Activated T-helper 17 cell treated with anti-CD3 and anti-CD28 coated beads, Interleukin-2, amount 50 U/mL, for 72 hours (primary cell): ENCODE measurements around the gene MEGF6. TPM values are rescaled to one million over a fixed set of nuclear protein-coding genes. Genes with fewer than 3 reads are reported as not detected.

Experiments used
- ATAC-seq: fragments of 150-1000 bp; cut with Tn5 transposase; replicated peaks from 2 replicates; pipeline ENCODE4 v1.10.0; 2021; ENCODE audit warnings: mild to moderate bottlenecking, moderate library complexity
- H3K27ac Mint-ChIP-seq: one replicate; pipeline ENCODE4 v1.8.0; 2022; ENCODE audit warnings: mixed read lengths
- H3K27me3 Mint-ChIP-seq: one replicate; pipeline ENCODE4 v1.8.0; 2022; ENCODE audit warnings: mixed read lengths
- H3K36me3 Mint-ChIP-seq: one replicate; pipeline ENCODE4 v1.8.0; 2022; ENCODE audit warnings: low read depth, mild to moderate bottlenecking, mixed read lengths
- H3K4me1 Mint-ChIP-seq: one replicate; pipeline ENCODE4 v1.8.0; 2022; ENCODE audit warnings: mixed read lengths
- H3K4me3 Mint-ChIP-seq: one replicate; pipeline ENCODE4 v1.8.0; 2022; ENCODE audit warnings: mild to moderate bottlenecking, mixed read lengths
- H3K9me3 Mint-ChIP-seq: one replicate; pipeline ENCODE4 v1.8.0; 2022; ENCODE audit warnings: mixed read lengths
- total RNA-seq, 2 donors: library from RNA; stranded (reverse); gene quantifications; one replicate each; pipeline ENCODE4 v1.2.3, GENCODE V29; 2022

Gene MEGF6
- total RNA-seq, 2 donors from 2014 or later, result 5.0 to 9.7 TPM

- peaks cover 6% of the 10 kb centered on the region for H3K9me3 Mint-ChIP-seq
- ATAC-seq, result peak; percentile 90
- H3K4me3 Mint-ChIP-seq, result peak overlapping the region; percentile 30
- no peaks in the 10 kb centered on the region for H3K27me3 Mint-ChIP-seq
- no peaks in the 10 kb centered on the region for H3K4me1 Mint-ChIP-seq
- no peak overlapping the region for H3K27ac Mint-ChIP-seq
- H3K36me3 Mint-ChIP-seq, result no peaks in the 10 kb centered on the region
Measured at GRCh38 chr1:3491291-3492246, 119.7 kb downstream of the MEGF6 start.

DNA sequence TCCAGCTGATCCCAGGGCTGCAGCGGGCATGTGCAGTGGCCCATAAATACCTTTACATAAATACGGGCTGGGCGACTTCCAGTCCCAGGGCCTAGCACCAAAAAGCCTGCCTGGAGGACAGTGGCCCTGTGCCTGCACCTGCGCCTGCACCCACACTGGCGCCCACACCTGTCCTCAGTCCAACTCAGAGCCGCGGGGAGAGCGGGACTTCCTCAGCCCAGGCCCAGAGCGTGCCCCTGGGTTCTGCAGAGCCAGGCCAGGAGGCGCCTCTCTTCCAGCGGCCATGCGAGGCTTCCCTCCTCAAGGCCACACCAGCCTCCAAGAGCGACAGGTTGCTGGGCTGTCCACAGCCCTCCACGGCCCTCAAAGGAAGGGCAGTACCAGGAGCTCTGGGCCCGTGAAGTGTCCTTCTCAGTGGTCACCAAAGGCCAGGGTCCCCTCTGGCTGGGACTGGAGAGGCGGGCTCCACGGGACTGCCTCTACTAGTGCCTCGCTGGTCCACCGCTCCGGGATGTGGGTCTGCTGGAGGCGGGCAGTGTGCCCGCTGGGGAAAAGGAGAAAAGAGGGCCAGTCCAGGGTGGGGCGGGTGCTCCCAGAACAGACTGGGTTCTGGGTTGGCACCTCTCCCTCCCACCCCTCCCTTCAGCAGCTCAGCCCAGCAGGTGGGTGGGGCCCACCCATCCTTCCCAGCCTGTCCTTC is 121.1 kb downstream of the MEGF6 start:
- ATAC-seq, result no peak
- Mint-ChIP-seq H3K27me3 (no peaks in the 10 kb centered on the region), H3K36me3 (no peaks in the 10 kb centered on the region), H3K27ac (no peak overlapping the region), H3K9me3 (peaks cover 6% of the 10 kb centered on the region), H3K4me1 (no peaks in the 10 kb centered on the region), H3K4me3 (no peak overlapping the region)

GRCh38 chr1:3488432-3488831 is 122.9 kb downstream of the MEGF6 start:
- H3K9me3 Mint-ChIP-seq, result peaks cover 6% of the 10 kb centered on the region
- no peak overlapping the region for H3K4me3 Mint-ChIP-seq
- ATAC-seq, result no peak
- H3K4me1 Mint-ChIP-seq, result no peaks in the 10 kb centered on the region
- no peaks in the 10 kb centered on the region for H3K27me3 Mint-ChIP-seq
- no peaks in the 10 kb centered on the region for H3K36me3 Mint-ChIP-seq
- no peak overlapping the region for H3K27ac Mint-ChIP-seq

DNA sequence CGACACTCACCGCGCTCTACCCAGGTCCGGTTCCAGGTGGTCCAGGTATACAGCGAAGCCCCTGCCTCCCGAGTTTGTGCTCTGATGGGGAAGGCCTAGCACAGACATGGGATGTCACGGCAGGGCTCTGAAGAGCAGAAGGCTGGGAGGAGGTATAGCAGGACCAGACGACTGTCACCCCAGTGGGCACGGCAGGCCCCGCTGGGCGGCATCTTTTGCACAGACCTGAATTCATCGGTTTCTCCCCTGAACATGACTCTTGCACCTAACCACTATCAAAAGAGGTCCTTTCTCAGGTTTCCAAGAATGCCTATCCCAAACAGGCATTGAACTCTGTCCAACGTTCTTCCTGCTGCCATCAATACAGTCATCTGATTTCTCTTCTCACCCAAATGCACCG is 126.3 kb downstream of the MEGF6 start:
- H3K27me3 Mint-ChIP-seq, result no peaks in the 10 kb centered on the region
- no peaks in the 10 kb centered on the region for H3K4me1 Mint-ChIP-seq
- peaks cover 6% of the 10 kb centered on the region for H3K9me3 Mint-ChIP-seq
- no peak overlapping the region for H3K4me3 Mint-ChIP-seq
- no peaks in the 10 kb centered on the region for H3K36me3 Mint-ChIP-seq
- no peak for ATAC-seq
- H3K27ac Mint-ChIP-seq, result no peak overlapping the region

DNA sequence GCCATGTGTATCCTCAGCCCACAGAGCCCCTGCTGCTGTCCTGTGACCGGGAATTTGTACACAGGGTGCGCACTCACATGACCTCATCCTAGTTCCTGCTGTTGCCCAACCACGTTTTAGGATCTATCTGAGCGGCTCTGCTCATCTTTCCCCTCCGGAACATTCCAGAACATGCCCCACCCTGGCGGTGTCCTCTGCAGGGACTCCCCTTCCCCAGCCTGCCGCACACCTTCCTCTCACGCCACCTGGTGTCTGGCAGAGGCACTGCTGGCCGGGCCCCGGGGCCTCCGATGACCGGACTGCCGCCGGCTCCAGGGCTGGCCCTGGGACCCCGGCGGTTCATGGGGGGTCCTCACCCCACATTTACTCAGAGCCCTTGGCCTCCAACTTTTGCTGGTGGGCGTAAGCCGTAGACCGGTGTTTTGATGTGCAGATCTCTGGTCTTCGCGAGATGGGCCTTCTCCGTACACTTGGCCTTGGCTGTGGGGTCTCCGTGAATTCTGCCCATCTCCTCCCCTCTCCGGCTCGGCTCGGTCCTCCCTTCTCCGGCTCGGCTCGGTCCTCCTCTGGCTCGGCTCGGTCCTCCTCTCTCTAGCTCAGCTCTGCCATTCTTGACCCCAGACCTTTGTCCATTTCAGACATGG is 127.4 kb downstream of the MEGF6 start:
- ATAC-seq, result peak; percentile 26
- H3K4me1 Mint-ChIP-seq, result no peaks in the 10 kb centered on the region

DNA sequence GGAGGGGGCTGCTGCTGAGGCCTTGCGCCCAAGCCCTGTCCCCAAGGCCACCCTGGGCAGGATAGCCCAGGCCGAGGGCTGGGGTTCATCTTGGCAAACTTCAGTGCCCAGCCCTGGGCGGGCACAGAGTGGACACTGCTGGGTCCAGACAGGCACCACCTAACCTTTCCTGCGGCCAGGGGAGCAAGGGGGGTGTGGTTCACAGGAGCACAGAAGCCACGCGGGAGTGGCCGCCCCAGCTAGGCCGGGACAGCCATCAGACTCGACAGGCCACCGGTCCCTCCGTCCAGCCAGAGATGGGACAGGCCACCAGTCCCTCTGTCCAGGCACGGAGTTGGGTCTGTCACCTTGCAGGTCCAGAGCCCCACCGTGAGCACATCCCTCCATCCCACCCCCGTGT is 127.9 kb downstream of the MEGF6 start:
- H3K36me3 Mint-ChIP-seq, result no peaks in the 10 kb centered on the region
- no peak overlapping the region for H3K27ac Mint-ChIP-seq
- no peaks in the 10 kb centered on the region for H3K9me3 Mint-ChIP-seq
- no peaks in the 10 kb centered on the region for H3K4me1 Mint-ChIP-seq
- no peak for ATAC-seq
- H3K4me3 Mint-ChIP-seq, result no peak overlapping the region
- H3K27me3 Mint-ChIP-seq, result no peaks in the 10 kb centered on the region

More for the DNA sequence above, 127.4 kb downstream of the MEGF6 start:
- Mint-ChIP-seq H3K27me3 (no peaks in the 10 kb centered on the region), H3K27ac (no peak overlapping the region), H3K9me3 (peaks cover 4% of the 10 kb centered on the region), H3K4me3 (no peak overlapping the region), H3K36me3 (no peaks in the 10 kb centered on the region)

DNA sequence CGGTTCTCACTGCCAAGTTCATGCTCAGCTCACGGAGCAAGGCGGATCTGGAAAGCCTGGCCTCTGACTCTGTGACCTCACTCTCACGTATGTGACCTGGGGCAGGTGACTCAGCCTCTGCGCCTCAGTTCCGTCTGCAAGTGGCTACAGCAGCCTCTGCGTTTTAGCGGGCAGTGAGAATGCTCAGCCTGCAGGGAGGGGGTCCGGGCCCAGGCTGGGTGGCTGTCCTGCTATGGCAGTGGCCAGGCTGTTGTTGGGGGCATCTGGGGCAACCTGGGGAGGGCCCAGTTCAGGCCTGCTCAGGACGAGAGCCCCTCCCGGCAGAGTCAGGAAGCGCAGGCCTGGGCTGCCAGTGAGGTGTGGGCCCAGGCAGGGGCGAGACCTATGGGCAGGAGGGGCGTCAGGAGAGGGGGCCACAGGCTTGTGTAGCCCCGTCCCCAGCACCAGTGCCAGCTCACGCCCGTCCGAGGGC is 128.9 kb downstream of the MEGF6 start:
- H3K27ac Mint-ChIP-seq, result no peak overlapping the region
- H3K4me3 Mint-ChIP-seq, result no peak overlapping the region
- no peaks in the 10 kb centered on the region for H3K9me3 Mint-ChIP-seq
- no peaks in the 10 kb centered on the region for H3K27me3 Mint-ChIP-seq
- H3K36me3 Mint-ChIP-seq, result no peaks in the 10 kb centered on the region
- no peaks in the 10 kb centered on the region for H3K4me1 Mint-ChIP-seq
- peak; percentile 50 for ATAC-seq

- H3K9me3 Mint-ChIP-seq, result no peaks in the 10 kb centered on the region
- no peaks in the 10 kb centered on the region for H3K27me3 Mint-ChIP-seq
- no peaks in the 10 kb centered on the region for H3K36me3 Mint-ChIP-seq
- H3K4me3 Mint-ChIP-seq, result no peak overlapping the region
- no peaks in the 10 kb centered on the region for H3K4me1 Mint-ChIP-seq
- H3K27ac Mint-ChIP-seq, result no peak overlapping the region
- no peak for ATAC-seq
Measured at GRCh38 chr1:3481836-3482375, 129.4 kb downstream of the MEGF6 start.

GRCh38 chr1:3481046-3481445 is 130.3 kb downstream of the MEGF6 start:
- H3K4me1 Mint-ChIP-seq, result no peaks in the 10 kb centered on the region
- H3K27me3 Mint-ChIP-seq, result no peaks in the 10 kb centered on the region
- H3K36me3 Mint-ChIP-seq, result no peaks in the 10 kb centered on the region
- H3K4me3 Mint-ChIP-seq, result no peak overlapping the region
- no peak overlapping the region for H3K27ac Mint-ChIP-seq
- no peak for ATAC-seq
- H3K9me3 Mint-ChIP-seq, result no peaks in the 10 kb centered on the region

DNA sequence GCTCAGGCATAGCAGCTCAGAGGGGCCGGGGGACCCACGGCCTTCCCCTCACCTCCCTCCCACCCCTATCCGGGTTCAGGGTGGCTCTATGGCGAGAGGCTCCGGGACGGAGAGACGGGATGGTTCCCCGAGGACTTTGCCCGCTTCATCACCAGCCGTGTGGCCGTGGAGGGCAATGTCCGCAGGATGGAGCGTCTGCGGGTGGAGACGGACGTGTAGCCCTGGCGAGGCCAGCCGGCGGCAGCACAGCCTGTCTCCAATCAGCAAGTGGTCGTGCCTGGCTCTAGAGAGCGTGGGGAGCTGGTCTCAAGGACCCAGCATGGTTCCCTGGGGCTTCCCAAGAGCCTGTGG is 131.0 kb downstream of the MEGF6 start:
- Mint-ChIP-seq H3K36me3 (no peaks in the 10 kb centered on the region), H3K9me3 (no peaks in the 10 kb centered on the region), H3K27me3 (no peaks in the 10 kb centered on the region), H3K4me1 (no peaks in the 10 kb centered on the region), H3K27ac (no peak overlapping the region), H3K4me3 (no peak overlapping the region)
- ATAC-seq, result no peak

GRCh38 chr1:3479511-3480368 is 131.6 kb downstream of the MEGF6 start:
- H3K9me3 Mint-ChIP-seq, result no peaks in the 10 kb centered on the region
- no peaks in the 10 kb centered on the region for H3K27me3 Mint-ChIP-seq
- ATAC-seq, result no peak
- H3K4me3 Mint-ChIP-seq, result no peak overlapping the region
- no peaks in the 10 kb centered on the region for H3K36me3 Mint-ChIP-seq
- no peak overlapping the region for H3K27ac Mint-ChIP-seq
- H3K4me1 Mint-ChIP-seq, result no peaks in the 10 kb centered on the region

GRCh38 chr1:3478187-3478586 is 133.1 kb downstream of the MEGF6 start:
- no peak for ATAC-seq
- Mint-ChIP-seq H3K27ac (no peak overlapping the region), H3K4me1 (no peaks in the 10 kb centered on the region), H3K9me3 (no peaks in the 10 kb centered on the region), H3K4me3 (no peak overlapping the region), H3K36me3 (no peaks in the 10 kb centered on the region), H3K27me3 (no peaks in the 10 kb centered on the region)

DNA sequence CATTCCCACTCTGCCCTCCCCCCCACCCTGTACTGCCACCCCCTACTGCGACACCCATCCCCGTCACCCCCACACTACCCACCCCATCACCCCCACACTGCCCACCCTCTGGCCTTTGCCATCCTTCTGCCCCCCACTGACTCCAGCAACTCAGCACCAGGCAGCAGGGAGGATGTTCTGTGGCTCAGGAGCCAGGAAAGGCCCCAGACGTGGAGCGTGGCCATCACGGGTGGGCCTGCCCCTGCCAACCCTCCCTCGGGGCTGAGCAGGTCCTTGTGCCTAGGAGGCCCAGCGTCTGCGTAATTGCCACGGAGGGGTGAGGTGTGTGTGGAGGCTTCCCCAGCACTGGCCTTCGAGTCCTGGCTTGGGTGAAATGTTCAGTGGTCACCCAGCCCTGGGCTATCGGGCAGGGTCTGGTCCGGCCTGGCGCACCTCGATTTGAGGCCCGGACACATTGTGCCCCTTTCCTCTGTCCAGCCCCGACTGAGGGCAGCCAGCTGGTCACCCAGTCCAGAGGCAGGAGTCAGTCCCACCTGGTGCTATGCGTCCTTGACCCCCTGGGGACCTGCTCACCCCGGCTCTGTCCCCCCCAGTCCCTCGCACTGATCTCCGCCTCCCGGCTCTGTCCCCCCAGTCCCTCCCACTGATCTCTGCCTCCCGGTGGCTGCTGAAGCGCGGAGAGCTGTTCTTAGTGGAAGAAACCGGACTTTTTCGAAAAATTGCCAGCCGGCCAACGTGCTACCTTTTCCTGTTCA is 133.9 kb downstream of the MEGF6 start:
- Mint-ChIP-seq H3K36me3 (no peaks in the 10 kb centered on the region), H3K4me1 (no peaks in the 10 kb centered on the region), H3K27me3 (no peaks in the 10 kb centered on the region), H3K4me3 (no peak overlapping the region), H3K27ac (no peak overlapping the region), H3K9me3 (no peaks in the 10 kb centered on the region)
- no peak for ATAC-seq
